CD14-positive monocyte (primary cell): ENCODE measurements around the gene ANK2. TPM values are rescaled to one million over a fixed set of nuclear protein-coding genes. Genes with fewer than 3 reads are reported as not detected.

ENCODE experiments used
- DNase-seq, 3 donors: peaks; one replicate each; pipeline ENCODE4 v3.0.0-alpha.2; 2011 to 2022
- H2AFZ ChIP-seq: 2 replicates; pipeline ENCODE4 v1.6.0; 2012; ENCODE audit warnings: mild to moderate bottlenecking, low read depth, low read length, inconsistent platforms; ENCODE audit not compliant: insufficient read depth, poor library complexity, severe bottlenecking
- H3K27ac ChIP-seq, 2 donors: 1 replicate in 1 of 2; 2 replicates in 1 of 2; pipeline ENCODE4 v1.5.1; 2012 to 2013; ENCODE audit warnings: low read length in 2 of 2, control low read depth in 1 of 2, inconsistent platforms in 1 of 2, low read depth in 1 of 2, mild to moderate bottlenecking in 1 of 2
- H3K27me3 ChIP-seq, 2 donors: one replicate each; pipeline versions ENCODE4 v1.6.0 to v1.6.1; 2011 to 2013; ENCODE audit warnings: low read length in 2 of 2; ENCODE audit not compliant: control insufficient read depth in 2 of 2, insufficient read depth in 2 of 2
- H3K36me3 ChIP-seq, 2 donors: replicated peaks in 1 of 2; 1 replicate in 1 of 2; 2 replicates in 1 of 2; pipeline versions ENCODE4 v1.5.1 to v1.6.1; 2012 to 2013; ENCODE audit warnings: low read length in 2 of 2, control low read depth in 1 of 2, inconsistent platforms in 1 of 2, mild to moderate bottlenecking in 1 of 2; ENCODE audit not compliant: insufficient read depth in 2 of 2, control insufficient read depth in 1 of 2
- H3K4me1 ChIP-seq, 2 donors: 1 replicate in 1 of 2; 2 replicates in 1 of 2; pipeline versions ENCODE4 v1.5.1 to v1.6.1; 2012 to 2013; ENCODE audit warnings: low read length in 2 of 2, control low read depth in 1 of 2, inconsistent platforms in 1 of 2, mild to moderate bottlenecking in 1 of 2, moderate library complexity in 1 of 2; ENCODE audit not compliant: insufficient read depth in 2 of 2, control insufficient read depth in 1 of 2
- H3K4me2 ChIP-seq: replicated peaks from 2 replicates; pipeline ENCODE3; 2012; ENCODE audit warnings: low read length, moderate library complexity, mild to moderate bottlenecking; ENCODE audit not compliant: poor library complexity, severe bottlenecking; ENCODE audit errors: extremely low read depth
- H3K4me3 ChIP-seq, 3 experiments: fragments of 200-600 bp in 1 of 3; sonication (generic) in 1 of 3; replicated peaks in 1 of 3; 1 replicate in 2 of 3; 2 replicates in 1 of 3; pipeline ENCODE4 v1.5.1; 2011 to 2013; ENCODE audit warnings: low read length in 3 of 3, mild to moderate bottlenecking in 3 of 3, control low read depth in 2 of 3, low read depth in 2 of 3, inconsistent platforms in 1 of 3, moderate library complexity in 1 of 3
- H3K79me2 ChIP-seq: 2 replicates; pipeline ENCODE4 v1.6.0; 2012; ENCODE audit warnings: mild to moderate bottlenecking, control low read depth, inconsistent platforms, low read length, moderate library complexity; ENCODE audit not compliant: insufficient read depth
- H3K9ac ChIP-seq: 2 replicates; pipeline ENCODE4 v1.6.0; 2017; ENCODE audit warnings: low read length, mild to moderate bottlenecking; ENCODE audit not compliant: insufficient read depth, poor library complexity, severe bottlenecking
- H3K9me3 ChIP-seq, 2 donors: replicated peaks in 1 of 2; 1 replicate in 1 of 2; 2 replicates in 1 of 2; pipeline versions ENCODE4 v1.5.1 to v1.6.1; 2012 to 2013; ENCODE audit warnings: low read length in 2 of 2, control low read depth in 1 of 2; ENCODE audit not compliant: control insufficient read depth in 1 of 2, insufficient read depth in 1 of 2
- H4K20me1 ChIP-seq: 2 replicates; pipeline ENCODE4 v1.6.0; 2012; ENCODE audit warnings: mild to moderate bottlenecking, low read length, control low read depth, moderate library complexity; ENCODE audit not compliant: insufficient read depth
- H3K27ac Mint-ChIP-seq, 7 donors: one replicate each; pipeline ENCODE4 v1.8.0; 2020; ENCODE audit warnings: mild to moderate bottlenecking in 7 of 7, mixed read lengths in 7 of 7, moderate library complexity in 6 of 7, inconsistent platforms in 2 of 7
- H3K27me3 Mint-ChIP-seq, 3 donors: one replicate each; pipeline ENCODE4 v1.8.0; 2021 to 2022; ENCODE audit warnings: low read depth in 3 of 3, mild to moderate bottlenecking in 3 of 3, mixed read lengths in 3 of 3, moderate library complexity in 3 of 3, inconsistent platforms in 1 of 3
- H3K36me3 Mint-ChIP-seq, 2 donors: one replicate each; pipeline ENCODE4 v1.8.0; 2020; ENCODE audit warnings: mixed read lengths in 2 of 2, inconsistent platforms in 1 of 2, mild to moderate bottlenecking in 1 of 2
- H3K4me1 Mint-ChIP-seq: one replicate; pipeline ENCODE4 v1.8.0; 2020; ENCODE audit warnings: mild to moderate bottlenecking, mixed read lengths
- H3K4me3 Mint-ChIP-seq, 2 donors: one replicate each; pipeline ENCODE4 v1.8.0; 2020; ENCODE audit warnings: mild to moderate bottlenecking in 2 of 2, mixed read lengths in 2 of 2, moderate library complexity in 1 of 2
- H3K9me3 Mint-ChIP-seq, 7 donors: one replicate each; pipeline ENCODE4 v1.8.0; 2020 to 2022; ENCODE audit warnings: mixed read lengths in 7 of 7, mild to moderate bottlenecking in 6 of 7, moderate library complexity in 6 of 7, inconsistent platforms in 2 of 7
- WGBS: methylation state at CpG from one replicate; pipeline ENCODE4 v1.1.5; 2013; ENCODE audit warnings: missing lambda C conversion rate; ENCODE audit not compliant: insufficient coverage; 5-methylcytosine and 5-hydroxymethylcytosine counted together
- intact Hi-C, 2 donors: fragments of 100-400 bp; cut with micrococcal nuclease; formaldehyde crosslinking; loops; one replicate each; pipeline versions ENCODE4 v1.15.0 to v1.15.1; 2023
- polyA plus RNA-seq, 3 donors: library from polyadenylated mRNA; depleted of rRNA in 1 of 3; unstranded in 2 of 3; stranded (reverse) in 1 of 3; fragments of 300-500 nt in 2 of 3; fragments of >200 nt in 1 of 3; fragmentation: Illumina TruSeq in 2 of 3; gene quantifications; 1 replicate in 2 of 3; 2 replicates in 1 of 3; pipeline ENCODE4 v1.2.3, GENCODE V29; 2012 to 2021
- TF ChIP-seq, protein P1 (sequence below): fragments of 200-600 bp; IDR thresholded peaks from one replicate; pipeline ENCODE4 v1.8.0; 2022; ENCODE audit warnings: antibody characterized with exemption, mild to moderate bottlenecking

Gene ANK2
- polyA plus RNA-seq, 3 donors, result not detected

GRCh38 chr4:113006632-113007031 is 42.8 kb upstream of the ANK2 start:
- Histone ChIP-seq H3K27me3 (no peaks in the 10 kb centered on the region), H3K9me3 (no peaks in the 10 kb centered on the region), H4K20me1 (no peaks in the 10 kb centered on the region), H3K36me3 (no peaks in the 10 kb centered on the region), H3K27ac (no peak overlapping the region), H3K4me2 (no peak overlapping the region), H3K79me2 (no peaks in the 10 kb centered on the region), H3K4me3 (no peak overlapping the region), H3K4me1 (no peaks in the 10 kb centered on the region), H2AFZ (no peak overlapping the region), H3K9ac (no peak overlapping the region)
- Mint-ChIP-seq H3K36me3 (no peaks in the 10 kb centered on the region), H3K4me1 (no peaks in the 10 kb centered on the region), H3K27ac (no peak overlapping the region), H3K9me3 (peaks cover 0 to 4% (median 0%) of the 10 kb centered on the region in 7 donors), H3K27me3 (peaks cover 0 to 2% (median 0%) of the 10 kb centered on the region in 3 donors), H3K4me3 (no peak overlapping the region)
- TF ChIP-seq, protein P1, sequence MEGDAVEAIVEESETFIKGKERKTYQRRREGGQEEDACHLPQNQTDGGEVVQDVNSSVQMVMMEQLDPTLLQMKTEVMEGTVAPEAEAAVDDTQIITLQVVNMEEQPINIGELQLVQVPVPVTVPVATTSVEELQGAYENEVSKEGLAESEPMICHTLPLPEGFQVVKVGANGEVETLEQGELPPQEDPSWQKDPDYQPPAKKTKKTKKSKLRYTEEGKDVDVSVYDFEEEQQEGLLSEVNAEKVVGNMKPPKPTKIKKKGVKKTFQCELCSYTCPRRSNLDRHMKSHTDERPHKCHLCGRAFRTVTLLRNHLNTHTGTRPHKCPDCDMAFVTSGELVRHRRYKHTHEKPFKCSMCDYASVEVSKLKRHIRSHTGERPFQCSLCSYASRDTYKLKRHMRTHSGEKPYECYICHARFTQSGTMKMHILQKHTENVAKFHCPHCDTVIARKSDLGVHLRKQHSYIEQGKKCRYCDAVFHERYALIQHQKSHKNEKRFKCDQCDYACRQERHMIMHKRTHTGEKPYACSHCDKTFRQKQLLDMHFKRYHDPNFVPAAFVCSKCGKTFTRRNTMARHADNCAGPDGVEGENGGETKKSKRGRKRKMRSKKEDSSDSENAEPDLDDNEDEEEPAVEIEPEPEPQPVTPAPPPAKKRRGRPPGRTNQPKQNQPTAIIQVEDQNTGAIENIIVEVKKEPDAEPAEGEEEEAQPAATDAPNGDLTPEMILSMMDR, result no peak
- intact Hi-C loops, result no loop called here
- no CpG with 5 or more reads among the region's 1 CpG for WGBS
- DNase-seq, result no peak

DNA sequence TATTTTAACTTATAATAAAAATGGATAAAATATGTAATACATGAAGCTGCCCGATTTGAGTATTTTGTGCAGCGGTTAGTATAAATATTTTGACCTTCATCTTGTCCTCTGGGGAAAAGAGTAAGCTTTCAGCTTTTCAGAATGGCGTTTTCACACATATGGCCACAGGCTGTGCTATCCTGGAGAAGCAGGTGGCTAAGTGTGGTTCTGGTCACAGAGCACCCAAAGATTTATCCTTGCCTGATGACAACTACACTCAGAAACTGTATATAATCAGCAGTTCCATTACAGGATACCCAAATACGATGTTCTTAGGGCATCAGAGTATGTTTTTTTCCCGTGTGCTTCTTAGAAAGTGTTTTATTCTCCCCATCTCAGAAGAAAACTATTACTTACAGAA is 42.3 kb upstream of the ANK2 start:
- no peaks in the 10 kb centered on the region for H3K4me1 ChIP-seq
- no peaks in the 10 kb centered on the region for H3K27me3 ChIP-seq
- no peak overlapping the region for H3K4me3 Mint-ChIP-seq
- H3K27me3 Mint-ChIP-seq, result peaks cover 0 to 2% (median 0%) of the 10 kb centered on the region in 3 donors
- peaks cover 0 to 4% (median 0%) of the 10 kb centered on the region in 7 donors for H3K9me3 Mint-ChIP-seq
- no peak for DNase-seq
- H2AFZ ChIP-seq, result no peak overlapping the region
- no peaks in the 10 kb centered on the region for H3K36me3 Mint-ChIP-seq
- WGBS, result no CpG with 5 or more reads among the region's 5 CpGs
- TF ChIP-seq, protein P1, result no peak
- no peak overlapping the region for H3K27ac ChIP-seq
- H3K9ac ChIP-seq, result no peak overlapping the region
- no peaks in the 10 kb centered on the region for H3K4me1 Mint-ChIP-seq
- H3K36me3 ChIP-seq, result no peaks in the 10 kb centered on the region
- intact Hi-C loops, result no loop called here
- no peaks in the 10 kb centered on the region for H3K9me3 ChIP-seq
- no peak overlapping the region for H3K4me2 ChIP-seq
- H3K4me3 ChIP-seq, result no peak overlapping the region
- H3K79me2 ChIP-seq, result no peaks in the 10 kb centered on the region
- H3K27ac Mint-ChIP-seq, result no peak overlapping the region
- no peaks in the 10 kb centered on the region for H4K20me1 ChIP-seq
